NK-92 treated with Interleukin-12 subunit alpha and Interleukin-12 subunit beta, amount 100 ng/mL, for 24 hours (cell line): Measurements from ENCODE around the gene SYNDIG1.

Experiments used
- DNase-seq: peaks from one replicate; lab custom pipeline; 2025; lab: John Stamatoyannopoulos, UW

Gene SYNDIG1

DNA sequence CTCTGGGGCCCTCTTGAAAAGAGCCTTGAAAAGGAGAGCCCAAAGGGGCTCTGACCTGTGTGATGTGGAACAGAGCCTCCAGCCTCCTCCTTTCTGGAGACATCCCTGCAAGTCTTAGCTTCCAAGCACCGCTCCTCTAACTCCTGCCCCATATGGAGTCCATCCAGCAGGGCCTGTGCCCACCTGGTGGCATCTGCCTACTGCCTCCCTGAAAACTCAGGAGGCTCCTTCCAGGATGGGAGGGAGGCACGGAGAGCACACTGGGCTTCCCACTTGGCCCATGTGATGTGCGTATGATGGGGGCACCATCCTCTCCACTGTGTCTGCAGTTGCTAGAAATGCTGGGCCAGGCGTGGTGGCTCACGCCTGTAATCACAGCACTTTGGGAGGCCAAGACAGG, 98.1 kb downstream of the SYNDIG1 start:
- DNase-seq, result no peak

DNA sequence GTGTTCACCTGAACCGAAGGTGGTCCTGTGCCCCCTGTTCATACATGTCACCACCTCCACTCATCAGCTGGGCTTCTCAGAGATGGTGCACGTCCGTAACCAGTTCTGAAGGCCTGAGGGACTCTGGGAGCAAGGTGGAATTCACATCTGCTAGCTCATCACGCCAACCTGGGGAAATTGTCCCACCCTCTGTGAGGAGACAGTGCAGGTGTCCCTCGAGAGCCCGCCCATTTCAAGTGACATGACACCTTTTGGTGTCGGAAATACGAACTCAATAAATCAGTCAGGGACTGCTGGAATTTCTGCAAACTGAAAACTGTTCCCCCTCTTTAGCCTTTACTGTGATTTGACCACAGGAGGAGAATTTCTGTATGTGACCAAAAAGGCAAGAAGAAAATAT, 99.4 kb downstream of the SYNDIG1 start:
- DNase-seq, result no peak

DNA sequence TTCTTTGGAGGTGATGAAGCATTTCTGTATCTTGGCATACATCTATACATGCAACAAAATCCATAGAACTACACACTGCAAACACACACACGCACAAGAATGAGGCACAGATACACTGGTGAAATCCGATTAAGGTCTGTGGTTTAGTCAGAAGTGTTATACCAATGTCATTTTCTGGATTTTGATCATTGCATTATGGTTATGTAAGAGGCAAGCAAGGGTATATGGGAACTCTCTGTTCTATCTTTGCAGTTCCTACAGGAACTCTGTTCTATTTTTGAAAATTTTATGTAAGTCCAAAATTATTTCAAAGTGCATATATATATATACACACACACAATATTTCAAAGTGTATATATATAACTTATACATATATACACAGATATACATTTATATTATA, 101.7 kb downstream of the SYNDIG1 start:
- no peak for DNase-seq

DNA sequence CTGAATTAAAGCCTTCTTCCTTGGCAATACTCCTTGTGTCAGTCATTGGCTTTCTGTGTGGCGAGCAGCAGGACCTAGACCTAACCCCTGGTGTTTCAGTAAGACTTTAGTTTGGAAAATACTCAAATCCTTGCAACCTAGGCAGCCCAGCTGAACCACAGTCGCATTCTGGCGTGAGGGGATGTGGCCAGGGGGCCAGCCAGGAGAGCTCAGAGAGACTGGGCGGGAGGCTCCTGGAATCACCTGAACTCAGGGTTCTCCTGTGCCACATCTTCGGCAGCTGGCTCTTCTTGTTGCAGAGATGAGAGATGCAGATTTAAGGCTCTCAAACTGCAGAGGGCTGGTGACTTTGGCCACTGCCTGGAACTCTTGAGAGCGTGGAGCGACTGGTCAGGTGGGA, 102.7 kb downstream of the SYNDIG1 start:
- no peak for DNase-seq

DNA sequence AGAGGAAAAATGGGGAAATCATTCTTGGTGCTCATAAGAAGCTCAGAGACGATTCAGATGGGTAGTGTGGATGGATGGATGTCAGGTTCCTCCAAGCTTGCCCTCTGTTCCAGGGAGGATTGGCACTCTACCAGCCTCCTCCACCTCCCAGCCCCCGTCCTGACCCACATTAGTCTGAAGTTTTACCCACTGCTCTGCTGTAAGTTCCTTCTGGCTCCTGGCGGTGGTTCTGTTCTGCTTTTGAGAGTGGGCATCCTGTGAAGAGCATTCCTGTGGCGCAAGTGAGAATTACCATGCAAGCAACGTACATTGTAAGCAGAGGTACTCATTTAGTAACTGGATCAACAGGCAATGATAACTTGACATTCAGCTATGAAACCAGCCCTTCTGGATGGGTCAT, 103.4 kb downstream of the SYNDIG1 start:
- no peak for DNase-seq

DNA sequence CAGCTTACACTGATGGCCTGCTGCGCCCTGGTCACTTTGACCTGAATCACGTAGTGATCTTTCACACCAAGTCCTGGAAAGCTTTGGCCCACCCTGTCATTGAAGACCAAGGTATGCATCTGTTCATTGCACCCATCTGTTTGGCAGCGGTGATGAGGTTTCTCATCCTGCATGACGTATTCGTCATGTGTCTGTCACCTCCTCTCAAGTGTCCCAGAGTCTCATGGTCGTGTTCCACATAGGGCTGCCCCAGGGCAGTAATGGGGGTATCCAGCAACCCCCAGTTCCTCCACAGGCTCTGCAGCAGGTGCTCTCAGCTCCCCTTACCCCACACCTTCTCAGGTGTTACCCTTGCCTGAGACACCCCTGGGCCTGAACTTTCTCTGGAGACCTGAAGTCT, 104.1 kb downstream of the SYNDIG1 start:
- no peak for DNase-seq

DNA sequence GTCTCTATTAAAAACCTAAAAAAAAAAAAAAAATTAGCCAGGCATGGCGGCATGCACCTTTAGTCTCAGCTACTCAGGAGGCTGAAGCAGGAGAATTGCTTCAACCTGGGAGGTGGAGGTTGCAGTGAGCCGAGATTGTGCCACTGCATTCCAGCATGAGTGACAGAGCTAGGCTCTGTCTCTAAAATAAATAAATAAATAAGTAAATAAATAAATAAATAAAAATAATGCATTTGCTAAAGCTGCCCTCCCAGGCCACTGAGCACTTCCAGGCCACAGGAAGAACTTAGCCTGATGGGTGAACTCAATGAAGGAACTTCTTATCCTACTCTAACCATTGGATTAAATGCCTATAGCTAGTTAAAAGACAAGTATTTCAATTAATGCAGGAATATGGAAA, 104.9 kb downstream of the SYNDIG1 start:
- DNase-seq, result no peak

DNA sequence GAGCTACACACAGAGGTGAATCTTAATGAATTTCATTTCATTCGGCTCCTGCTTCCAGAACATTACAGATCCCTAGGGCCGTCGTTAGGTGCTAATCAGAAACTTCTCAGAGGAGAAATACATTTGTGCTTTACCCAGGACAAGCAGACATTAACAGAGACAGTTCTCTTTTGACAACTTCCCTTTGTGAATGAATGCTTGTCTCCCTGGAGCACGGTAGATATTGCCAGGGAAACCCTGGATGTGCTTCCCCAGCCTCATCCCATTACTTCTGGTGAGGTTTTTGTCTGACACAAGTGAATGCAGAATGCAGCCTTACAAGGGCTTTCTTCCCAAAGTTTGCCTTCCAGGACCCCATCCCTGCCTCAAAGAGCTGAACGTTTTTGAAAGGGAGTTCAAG, 105.4 kb downstream of the SYNDIG1 start:
- no peak for DNase-seq

DNA sequence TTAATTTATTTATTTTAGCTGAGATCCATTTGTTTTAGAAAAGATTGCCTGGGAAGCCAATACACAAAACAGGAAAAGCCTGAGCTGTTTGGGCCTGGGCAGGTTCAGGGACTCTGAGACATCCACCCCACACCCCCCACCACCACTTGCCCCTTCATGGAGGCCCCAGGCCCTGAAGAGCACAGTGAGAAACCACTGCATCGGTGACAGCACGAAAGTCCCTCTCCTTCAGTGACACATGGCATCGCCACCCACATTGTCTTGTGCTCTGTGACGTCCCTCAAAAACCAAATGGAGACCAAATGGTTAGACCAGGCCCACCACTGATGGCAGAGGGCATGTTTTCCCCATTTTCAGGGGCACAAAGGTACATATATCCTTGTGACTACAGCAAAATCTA, 106.4 kb downstream of the SYNDIG1 start:
- no peak for DNase-seq

DNA sequence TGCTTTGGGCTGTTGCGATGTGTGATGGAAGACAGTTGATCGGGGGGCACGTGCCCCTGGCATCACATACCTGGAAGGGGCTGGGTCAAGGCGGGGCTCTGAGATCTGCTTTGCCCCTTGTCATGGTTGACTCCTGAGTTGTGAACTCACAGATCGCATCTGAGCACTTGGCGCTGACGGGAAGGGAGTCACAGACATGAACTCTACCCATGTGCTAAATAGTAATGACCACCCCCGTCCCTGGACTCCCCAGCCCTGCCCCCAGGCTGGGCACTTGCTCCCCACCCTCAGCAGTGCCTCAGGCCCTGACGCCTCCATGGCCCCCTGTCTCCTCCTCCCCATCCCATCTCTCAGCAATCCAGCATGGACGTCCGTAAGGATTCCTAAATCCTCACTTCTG, 107.0 kb downstream of the SYNDIG1 start:
- DNase-seq, result no peak

DNA sequence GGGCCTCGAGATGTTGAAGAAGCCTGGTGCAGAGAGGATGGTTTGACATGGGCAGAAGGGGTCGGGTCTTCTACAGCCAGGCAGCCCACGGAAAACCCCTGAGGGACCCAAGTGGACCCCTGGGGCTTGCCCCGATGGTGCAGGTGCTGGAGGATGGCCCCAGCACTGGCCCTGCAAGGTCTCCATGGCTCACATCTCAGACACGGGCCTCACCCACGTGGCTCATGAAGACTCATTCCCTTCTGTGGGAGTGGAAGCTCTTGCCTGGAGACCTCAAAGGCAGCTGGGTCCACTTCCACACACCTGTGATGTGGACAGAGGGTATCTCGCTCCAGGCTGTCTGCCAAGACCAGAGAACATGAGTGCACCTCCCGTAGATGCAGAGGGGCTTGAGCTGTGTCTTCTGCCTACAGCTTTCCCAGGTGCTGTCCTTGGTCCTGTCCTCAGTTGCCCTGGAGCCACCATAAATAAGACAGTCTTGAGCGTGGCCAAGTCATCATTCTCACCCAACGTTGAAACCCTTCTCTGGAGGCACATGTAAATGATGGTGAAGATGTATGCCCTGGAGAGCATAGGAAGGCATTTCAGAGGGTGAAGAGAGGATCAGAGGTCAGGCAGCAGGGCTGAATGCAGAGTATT, 108.0 kb downstream of the SYNDIG1 start:
- no peak for DNase-seq

DNA sequence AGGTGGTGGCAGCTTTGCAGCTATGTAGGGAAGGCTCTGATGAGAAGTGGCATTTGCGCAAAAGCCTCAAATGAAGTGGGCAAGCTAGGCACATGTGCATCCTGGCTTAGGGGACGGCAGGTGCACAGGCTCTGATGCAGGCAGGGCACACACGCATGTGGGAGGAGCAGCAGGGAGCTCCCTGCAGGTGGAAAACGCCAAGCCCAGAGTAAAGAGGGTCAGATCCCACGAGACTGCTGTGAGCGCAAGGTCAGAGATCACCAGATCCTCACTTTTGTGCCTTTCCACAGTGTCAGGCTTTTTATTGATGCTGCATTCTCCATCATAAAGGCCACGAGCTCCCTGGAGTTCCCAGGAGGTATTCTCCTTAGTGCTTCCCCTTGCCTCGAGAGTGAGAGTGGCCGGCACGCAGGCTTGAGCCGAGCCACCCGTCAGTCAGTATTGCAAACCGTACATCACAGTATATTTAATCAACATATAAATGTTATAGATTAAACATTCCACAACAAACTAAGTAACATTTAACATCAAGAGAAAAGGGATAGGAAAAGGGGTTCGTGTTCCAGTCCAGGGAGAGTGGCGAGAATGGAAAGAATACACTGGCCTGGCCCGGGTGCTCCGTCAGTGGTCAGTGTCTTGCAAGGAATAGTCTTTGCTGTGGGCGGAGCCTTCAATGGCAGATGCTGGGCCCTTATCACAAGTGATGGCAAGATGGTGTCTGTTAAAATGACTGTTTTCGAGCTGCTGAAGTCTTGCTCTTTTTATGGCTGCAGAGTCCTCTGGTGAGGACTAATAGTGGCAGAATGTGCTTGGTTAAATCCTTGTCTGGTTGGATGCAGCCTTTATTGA, 109.4 kb downstream of the SYNDIG1 start:
- no peak for DNase-seq

DNA sequence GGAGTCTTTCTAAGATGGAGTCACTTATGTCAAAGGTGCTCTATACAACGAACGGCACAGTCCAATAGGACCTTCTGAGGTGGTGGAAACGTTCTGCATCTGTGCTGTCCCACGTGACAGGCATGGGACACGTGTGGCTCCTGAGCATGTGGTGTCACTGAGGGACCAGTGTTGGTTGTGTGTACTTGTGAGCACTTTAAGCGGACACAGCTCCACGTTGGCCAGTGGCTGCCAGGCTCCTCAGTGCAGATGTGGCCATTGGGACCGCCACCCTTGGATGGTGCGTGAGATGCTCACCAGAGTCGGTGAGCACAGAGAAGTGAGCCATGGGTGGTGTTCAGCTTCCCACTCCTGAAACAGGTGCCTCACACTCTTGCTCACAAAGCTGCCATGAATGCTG, 110.0 kb downstream of the SYNDIG1 start:
- no peak for DNase-seq

DNA sequence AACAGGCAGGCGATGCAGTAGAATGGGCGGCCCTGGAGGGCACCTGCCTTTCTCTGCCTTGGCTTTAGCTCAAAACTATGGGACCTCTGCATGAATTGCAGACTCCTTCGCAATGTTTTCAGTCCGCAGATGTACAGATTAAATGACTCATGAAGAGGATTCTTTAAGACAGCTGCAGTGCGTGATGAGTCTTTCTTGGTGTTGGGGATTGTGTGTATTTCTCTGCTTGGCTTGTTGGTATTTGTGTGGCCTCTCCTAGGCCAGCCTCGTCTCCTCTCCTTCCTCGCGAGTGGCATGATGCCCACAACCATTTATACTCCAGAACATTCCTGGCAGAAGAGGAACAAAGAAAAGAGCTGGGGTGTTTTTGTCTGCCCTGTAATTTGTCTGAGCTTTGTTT, 110.6 kb downstream of the SYNDIG1 start:
- DNase-seq, result no peak

DNA sequence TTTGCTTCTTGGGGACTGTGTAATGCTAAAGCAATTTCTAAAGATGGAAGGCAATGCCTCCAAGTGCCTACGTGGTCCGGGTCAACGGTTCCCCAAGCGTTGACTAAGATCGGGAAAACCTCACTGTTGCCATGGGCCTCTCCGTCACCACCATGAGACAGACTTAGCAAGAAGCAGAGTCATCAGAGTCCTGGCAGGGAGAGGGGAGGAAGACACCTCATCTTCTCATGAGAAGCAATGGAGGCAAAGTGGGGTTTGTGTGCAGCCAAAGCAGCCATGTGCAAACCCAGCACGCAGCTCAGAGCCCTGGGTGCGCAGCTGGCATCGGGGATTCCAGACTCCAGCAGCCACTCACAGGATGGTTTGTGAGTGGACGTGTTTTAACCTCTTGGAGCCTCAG, 111.4 kb downstream of the SYNDIG1 start:
- DNase-seq, result no peak

DNA sequence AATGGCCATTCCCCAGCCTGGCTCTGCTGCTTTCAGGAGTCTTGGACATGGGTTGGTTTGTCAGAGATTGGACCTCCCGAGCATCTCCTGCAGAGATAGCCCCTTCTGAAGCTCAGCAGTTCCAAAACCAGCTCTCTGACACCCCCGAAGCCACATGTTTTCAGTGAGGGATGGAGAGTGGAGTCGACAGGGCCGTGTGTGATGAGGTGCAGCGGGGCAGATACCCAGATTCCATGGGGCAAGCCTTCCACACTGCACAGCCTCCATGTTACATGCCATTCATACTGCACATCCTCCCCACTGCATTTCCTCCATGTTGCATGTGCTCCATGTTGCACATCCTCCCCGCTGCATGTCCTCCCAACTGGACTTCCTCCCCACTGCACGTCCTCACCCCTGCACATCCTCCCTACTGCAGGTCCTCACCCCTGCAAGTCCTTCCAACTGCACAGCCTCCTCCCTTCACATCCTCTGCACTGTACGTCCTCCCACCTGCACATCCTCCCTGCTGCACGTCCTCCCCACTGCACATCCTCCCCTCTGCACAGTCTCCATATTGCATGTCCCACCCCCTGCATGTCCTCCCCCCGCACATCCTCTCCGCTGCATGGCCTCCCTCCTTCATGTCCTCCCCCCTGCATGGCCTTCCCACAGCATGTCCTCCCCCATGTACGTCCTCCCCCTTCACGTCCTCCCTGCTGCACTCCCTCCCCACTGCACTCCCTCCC, 112.2 kb downstream of the SYNDIG1 start:
- no peak for DNase-seq

DNA sequence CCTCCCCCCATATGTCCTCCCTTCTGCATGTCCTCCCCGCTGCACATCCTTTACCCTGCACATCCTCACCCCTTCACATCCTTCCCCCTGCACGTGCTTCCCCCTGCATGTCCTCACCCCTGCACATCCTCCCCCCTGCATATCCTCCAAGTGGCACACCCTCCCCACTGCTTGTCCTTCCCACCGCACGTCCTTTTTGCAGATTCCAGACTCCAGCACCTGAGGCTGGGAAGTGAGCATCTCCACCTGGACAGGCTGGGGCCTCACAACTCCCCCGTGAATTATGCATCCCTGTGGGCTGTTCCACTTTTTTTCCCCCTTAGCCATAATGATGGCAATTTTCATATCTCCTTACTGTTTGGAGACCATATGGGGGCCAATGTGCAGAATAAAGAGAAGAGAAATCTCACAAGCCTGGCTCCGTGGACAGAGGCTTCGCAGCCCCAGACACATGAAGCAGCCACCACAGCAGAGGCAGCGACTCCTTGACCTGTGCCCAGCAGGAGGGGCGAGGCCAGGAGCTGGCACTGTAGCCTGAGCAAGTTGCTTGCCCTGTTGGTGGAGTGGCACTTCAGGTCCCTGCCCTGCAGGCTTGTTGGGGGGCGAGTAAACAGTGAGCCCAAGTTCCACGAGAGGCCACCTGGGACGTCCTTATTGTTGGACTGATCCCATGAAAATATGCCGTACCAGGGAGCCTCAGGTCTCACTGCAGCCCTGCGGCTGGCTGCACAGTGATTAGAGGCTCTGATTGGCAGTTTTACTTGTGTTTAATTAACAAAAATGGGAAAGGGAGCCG, 113.1 kb downstream of the SYNDIG1 start:
- DNase-seq, result no peak

DNA sequence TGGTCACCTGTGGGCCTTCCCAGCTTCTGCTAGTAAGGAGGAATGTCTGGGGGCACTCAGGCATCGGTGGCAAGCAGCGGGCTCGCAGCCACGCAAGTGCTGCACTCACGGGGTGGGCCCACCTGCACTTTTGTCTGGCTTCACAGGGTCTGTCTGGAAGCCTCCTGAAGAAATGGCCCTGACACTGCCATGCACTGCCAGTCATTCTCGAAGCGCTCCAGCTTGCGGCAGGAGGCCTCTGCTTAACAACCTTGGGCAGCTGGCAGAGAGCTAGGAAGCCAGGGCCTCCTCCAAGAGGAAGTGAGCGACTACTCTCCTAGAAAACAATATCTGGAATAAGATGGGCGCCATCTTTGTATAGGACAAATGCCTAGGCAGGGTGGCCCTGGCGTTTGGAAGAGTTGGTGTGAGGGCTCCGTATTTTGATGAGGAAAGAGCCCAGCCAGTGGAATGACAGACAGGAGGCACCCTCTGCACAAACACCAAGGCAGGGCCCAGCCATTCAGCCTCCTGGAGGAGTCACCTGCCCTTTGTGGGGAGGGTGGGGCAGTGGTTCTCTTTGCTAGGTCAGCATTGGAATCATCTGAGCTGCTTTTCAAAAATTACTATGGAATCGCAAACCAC, 113.9 kb downstream of the SYNDIG1 start:
- no peak for DNase-seq

DNA sequence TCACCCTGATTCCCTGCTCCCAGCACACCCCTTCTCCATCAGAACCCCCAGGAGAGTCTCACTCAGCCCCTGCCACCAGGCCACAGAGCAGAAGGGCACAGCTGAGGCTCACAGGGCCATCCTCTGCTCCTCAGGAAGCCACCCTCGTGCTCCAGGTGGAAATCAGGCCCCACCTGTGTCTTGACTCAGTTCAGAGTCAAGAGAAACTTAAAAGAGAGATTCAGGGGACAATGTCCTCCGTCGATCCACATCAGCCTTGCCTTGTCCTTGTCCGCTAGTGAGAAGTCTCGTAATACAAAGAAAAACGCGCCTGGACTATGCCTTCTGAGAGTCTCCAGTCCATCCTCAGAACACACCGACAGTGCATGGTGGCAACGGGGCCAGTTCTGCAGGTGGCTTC, 114.6 kb downstream of the SYNDIG1 start:
- no peak for DNase-seq

DNA sequence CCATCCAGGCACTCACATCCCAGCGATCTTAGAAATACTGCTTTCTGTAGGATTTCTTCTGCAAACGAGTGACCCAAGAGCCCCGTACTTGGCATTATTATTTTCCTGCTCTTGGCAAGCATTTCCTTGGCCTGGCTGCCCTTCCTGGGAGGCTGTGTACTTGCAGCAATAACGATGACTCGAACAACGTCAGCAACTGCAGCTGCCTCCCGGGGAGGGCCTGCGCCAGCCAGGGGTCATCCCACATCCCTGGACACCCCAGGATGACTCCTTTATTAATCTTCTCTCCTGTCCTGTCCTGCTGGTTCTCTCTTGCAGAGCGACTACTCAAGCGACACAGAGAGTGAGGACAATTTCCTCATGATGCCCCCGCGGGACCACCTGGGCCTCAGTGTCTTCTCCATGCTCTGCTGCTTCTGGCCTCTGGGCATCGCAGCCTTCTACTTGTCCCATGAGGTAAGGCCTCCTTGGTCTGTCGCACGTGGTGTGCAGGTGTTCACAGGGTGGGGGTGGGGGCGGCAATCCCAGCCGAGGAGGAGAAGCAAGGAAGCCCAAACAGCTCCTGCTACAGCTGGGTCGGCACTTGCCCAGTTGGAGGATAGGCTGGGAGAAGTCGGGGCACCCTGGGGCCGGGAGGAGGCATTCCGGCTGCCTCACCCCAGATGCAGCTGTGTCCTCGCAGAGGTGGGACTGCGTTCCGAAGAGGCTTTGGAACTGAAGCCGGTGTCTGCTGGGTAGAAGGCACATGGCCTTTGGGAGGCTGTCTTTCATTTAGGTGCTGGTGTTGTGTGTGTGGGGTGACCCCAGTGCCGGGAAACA, 115.3 kb downstream of the SYNDIG1 start:
- DNase-seq, result no peak
